Stimulated activated CD8-positive, alpha-beta memory T cell treated with anti-CD3 and anti-CD28 coated beads, Interleukin-4, amount 100 ng/mL, for 48 hours (primary cell): Measurements from ENCODE around the gene TBX2.
"Not testable (repeated sequence)": the region's sequence is repeated elsewhere in the genome, so short reads cannot be mapped to it uniquely, and the experiment has no call there.

Source experiments
- DNase-seq: peaks from one replicate; pipeline ENCODE4 v3.0.0-alpha.2; 2020

The TBX2 gene

DNA sequence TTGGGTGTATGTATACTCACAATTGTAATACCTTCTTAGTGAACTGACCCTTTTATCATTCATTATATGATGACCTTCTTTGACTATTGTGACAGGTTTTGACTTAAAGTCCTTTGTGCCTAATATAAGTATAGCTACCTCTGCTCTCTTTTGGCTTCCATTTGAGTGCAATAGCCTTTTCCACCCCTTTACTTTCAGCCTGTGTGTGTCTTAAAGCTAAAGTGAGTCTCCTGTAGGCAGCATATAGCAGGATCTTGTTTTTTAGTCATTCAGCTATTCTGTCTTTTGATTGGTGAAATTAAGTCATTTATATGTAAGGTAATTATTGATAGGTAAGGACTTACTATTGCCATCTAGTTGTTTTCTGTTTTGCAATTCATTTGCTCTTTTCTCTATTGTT lies 36.6 kb downstream of the TBX2 start:
- DNase-seq, result no peak

DNA sequence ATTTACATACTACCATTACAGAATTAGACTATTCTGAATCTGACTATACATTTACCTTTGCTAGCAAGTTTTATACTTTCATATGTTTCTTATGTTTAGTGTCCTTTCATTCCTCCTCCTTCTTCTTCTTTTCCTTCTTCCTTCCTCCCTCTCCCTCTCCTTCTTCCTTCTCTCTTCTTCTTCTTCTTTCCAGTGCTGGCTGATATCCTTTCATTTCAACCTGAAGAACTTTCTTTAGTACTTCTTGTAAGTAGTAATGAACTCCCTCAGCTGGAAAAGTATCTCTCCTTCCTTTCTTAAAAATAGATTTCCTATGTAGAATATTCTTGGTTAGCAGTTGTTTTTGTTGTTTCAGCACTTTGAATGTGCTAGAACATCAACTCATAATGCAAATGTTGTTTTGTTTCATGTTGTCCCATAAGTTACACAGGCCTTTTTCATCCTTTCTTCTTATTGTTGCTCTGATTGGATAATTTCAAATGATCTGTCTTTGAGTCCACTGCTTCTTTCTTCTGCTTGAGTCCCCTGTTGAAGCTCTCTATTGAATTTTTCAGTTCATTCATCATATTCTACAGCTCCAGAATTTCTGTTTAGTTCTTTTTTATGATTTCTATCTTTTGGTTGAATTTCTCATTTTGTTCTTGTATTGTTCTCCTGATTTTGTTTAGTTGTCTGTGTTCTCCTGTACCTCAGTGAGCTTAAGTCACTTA lies 37.5 kb downstream of the TBX2 start:
- DNase-seq, result no peak

DNA sequence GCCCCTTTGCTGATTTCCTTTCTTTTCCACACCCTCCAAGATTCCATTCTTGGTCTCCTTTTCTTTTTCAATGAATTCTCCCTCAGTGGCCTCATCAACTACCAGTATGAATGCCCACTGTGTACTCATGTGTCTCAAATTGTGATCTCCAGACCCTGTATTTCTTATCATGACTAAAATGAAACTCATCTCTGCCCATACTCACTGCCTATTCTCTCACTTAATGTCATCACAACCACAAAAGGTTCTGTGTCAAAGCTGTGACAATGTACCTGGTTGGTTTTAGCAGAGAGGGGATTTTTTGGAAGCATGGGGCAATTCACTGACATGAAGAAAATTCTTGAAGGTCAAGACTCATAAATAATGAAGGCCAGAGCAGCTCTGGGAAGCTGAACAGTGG lies 41.1 kb downstream of the TBX2 start:
- no peak for DNase-seq

DNA sequence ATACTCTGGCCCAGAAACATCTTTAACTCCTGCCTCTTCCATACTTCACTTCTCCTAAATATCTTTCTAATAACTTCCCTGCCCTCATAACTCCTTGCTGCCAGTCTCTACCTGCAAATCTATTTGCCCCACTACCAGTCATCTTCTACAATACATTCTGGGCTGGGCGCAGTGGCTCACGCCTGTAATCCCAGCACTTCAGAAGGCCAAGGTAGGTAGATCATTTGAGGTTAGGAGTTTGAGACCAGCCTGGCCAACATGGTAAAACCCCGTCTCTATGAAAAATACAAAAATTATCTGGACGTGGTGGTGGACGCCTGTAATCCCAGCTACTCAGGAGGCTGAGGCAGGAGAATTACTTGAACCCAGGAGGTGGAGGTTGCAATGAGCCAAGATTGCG lies 41.9 kb downstream of the TBX2 start:
- not testable (repeated sequence) for DNase-seq

DNA sequence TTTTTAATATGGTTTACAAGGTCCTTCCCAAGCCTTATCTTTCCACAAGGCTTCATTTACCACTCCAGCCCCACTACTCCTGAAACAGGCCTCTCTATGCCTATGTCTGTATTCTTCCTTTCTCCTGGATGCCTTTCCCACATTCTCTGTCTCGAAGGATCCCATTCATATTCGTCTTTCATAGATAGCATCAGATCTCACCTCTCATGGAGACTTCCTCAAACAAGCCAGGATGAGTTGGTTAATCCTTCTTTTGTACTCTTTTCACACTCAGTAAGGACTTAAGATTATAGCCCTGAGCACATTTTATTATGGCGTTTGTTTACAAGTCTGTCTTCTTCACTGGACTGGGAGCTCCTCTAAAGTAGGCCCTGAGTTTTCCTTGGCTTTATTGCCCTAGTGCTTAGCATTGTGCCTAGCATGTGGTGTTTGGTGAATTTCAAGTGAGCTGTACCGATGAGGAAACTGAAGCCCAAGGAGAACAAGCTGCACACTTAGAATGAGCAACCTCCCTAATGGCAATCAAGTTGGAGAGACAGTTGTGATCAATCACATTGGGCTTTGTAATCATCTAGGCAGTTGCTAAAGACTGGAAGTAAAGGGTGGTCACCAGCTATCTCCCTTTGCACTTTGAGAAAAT lies 42.6 kb downstream of the TBX2 start:
- DNase-seq, result no peak

DNA sequence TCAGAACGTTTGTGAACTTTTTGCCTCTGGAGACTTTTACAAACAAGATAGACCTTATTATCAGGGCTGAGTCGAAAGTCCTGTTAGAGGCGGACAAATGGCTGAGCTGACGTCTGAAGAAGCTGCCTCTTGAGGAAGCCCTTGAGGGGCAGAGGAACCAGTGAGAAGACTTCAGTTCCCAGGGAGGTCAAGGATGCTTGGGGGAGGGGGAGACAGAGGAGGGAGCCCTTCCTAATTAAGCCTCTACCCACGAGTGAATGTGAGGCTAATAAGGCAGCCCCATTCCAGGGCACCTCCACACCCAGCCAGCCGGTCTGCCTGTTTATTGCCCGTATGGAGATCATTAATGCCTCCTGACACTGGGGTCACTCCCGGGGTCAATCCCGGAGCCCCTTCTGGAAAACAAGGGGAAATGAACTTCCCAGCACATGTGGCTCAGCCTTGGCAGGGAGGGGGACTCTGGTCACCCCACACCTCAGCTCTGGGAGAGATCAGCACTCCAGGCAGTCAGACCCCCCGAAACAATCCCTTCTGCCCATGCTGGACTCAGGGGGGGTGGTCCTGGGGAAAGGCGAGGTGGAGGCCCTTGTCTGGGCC lies 43.3 kb downstream of the TBX2 start:
- DNase-seq, result no peak

DNA sequence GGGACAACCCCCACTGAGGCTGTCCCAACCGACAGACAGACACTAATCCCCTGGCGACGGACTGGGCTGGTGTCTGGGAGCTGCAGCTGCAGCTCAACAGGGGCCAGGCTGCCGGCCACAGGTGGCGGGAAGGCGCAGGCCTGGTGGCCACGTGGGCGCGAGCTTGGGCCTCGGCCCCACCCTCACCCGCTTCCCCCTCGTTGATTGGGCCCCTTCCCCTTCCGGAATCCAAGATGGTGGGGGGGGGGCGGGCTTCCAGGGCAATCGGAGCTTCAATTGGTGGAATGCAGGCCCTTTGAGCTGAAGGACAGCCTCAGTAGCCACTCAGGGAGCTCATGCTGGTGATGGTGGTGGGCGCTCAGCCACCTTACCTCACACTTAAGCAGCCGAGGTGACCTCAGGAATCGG lies 43.8 kb downstream of the TBX2 start:
- no peak for DNase-seq

DNA sequence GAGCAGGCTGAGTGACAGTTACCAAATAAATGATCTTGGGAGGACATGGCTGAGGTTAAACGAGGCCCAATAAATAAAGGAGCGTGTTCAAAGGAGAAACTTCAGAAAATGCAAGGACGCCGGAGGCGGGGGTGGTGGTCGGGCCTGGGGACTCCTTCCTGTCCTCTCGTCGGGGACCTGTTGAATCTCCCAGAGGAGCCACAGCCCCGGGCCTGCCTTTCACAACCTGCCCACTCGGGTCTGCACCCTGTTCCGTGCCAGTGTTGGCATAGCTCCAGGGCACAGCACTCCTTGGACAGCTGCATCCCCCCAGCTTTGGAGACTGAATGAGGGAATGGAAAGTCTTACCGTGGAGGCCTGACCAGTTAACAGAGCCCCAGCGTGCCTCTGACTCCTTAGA lies 44.4 kb downstream of the TBX2 start:
- no peak for DNase-seq

DNA sequence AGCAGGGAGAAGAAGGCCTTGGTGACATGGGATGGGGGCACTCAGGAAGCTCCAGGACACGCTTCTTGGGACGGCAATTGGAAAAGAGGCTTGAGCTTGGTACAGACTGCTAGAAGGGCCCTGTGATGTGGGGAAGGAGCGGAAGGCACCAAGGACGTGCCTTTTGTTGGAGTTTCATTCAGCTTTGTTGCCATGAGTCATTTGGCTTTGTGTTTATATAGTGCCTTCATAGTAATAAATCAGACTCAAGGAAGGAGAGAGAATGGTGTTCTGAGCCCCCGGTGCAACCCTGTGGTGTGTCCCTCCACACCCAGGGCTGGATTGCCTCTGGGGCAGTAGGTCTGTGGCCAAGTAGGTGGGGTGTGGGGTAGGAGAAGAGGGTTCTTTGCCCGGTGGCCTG lies 45.2 kb downstream of the TBX2 start:
- DNase-seq, result no peak

DNA sequence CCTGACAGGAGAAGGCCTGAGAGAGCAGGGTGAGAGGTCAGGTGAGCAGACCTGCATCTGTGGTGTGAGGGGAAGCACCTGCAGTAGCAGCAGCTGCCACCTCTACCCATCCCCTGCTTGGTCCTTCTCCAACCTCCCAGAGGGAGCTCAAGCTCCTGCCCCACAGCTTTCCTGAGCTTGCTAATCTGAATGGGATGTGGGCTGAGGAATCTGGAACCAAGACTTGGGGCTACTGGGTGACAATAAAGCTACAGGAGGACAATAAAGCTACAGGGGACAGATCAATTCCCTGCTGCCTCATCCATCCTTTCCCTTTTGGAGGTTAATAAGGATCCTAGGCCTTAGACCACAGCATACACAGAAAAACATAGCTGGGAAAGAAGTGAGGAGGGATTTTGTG lies 47.7 kb downstream of the TBX2 start:
- DNase-seq, result no peak

DNA sequence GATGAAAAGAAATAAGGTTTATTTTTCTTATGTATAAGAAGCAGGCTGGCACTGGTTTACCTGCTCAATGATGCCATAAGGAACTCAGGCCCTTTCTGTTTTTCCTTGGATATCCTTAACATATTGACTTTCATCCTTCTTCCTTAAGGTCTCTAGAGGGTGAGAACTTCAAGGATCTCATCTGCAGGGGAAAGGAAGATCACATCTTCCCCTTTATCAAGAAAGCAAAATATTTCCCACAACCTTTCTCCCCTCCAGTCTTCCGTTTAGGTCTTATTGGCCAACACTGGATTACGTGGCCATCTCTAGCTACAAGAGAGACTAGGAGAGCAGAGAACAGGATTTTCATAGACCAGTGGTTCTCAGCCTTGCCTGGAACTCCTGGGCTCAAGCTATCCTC lies 48.4 kb downstream of the TBX2 start:
- DNase-seq, result no peak

DNA sequence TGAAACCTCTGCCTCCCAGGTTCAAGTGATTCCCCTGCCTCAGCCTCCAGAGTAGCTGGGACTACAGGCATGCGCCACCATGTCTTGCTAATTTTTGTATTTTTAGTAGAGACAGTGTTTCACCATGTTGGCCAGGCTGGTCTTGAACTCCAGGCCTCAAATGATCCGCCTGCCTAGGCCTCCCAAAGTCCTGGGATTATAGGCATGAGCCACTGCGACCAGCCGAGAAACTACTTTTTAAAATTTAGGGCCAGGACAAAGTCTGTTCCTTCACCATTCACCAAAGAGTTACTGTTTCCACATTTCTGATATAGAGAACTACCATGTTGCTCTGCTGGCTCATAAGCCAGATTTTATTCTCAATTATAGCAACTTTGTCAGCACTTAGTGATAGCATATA lies 49.5 kb downstream of the TBX2 start:
- DNase-seq, result not testable (repeated sequence)

DNA sequence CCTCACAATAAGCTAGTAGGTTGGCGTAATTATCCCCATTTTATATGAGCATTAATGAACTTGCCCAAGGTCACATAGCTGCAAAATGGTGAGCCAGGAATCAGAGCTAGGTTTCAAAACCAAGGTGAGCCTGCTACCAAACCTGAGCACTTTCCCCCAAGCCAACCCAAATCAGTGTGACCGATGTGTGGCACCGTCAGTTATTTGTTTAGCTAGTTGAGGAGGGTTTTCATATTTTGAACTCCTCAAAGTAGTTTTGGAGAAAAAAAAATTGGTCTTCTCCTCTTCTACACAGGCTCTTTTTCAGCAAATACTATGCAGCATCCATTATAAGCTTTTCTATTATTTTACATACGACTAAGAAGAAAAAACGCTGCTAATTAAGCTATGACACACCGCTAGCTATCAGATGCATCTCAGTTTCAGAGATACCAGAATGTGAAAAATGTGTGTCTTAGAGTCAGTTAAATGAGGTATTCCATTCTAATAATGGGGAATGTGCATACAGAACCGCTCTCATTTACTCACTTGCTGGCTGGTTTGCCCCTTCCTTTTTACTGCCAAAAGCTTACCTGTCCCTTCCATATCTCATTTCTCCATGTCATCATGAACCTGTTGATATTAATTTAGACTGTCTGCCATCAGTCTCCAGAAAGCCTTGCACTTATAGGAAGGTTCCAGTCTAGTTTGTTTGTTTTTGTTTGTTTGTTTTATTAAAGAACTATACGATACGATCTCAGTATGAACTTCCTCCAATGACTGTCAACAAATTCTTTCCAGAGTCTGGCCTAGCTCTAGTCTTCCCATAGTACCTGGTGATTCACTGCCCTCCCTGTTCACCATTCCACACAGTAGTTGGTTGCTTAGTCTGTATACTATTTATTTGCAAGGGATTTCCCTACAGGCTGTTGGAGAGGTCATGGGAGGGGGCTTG lies 50.3 kb downstream of the TBX2 start:
- DNase-seq, result no peak

DNA sequence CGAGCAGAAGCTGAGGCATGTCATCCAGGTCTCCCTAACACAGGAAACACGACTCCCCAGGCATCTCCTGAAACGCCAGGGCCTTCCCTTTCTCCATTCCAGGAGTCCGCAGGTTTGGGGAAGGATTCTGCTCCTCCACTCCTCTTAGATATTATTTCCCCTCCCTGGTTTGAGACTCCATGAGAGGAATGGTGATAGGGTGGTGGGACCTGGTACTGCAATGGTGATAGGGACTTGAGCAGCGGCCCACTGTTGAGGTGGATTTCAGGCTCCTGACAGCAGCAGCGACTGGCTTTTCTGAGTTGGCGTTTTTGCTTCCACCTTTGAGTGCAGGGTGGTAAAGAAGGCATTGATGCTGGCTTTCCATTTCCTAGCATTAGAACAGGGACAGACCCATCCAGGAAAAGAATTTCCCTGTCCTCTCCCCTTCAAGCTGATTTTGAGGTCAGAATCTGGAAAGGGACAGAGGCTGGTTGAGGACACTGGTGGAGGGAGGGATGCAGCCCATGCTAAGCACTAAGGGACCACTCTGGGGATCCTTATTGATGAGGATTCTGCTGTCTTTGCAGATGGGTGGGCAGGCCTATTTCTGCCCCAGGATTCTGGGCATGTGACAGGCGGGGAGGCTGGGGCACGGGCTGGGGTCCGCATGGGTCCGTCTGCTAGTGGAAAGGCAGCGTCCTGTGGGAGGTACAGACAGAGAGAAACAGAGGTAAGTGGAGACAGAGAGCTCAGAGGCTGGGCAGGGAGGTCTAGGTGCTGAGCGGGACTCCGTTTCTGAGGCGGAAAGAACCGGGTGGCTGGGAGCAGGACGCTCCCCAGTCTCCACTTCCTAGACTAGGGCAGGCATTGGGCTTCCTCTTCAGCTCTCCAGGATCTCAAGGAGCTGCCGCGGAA lies 51.2 kb downstream of the TBX2 start:
- DNase-seq, result no peak

DNA sequence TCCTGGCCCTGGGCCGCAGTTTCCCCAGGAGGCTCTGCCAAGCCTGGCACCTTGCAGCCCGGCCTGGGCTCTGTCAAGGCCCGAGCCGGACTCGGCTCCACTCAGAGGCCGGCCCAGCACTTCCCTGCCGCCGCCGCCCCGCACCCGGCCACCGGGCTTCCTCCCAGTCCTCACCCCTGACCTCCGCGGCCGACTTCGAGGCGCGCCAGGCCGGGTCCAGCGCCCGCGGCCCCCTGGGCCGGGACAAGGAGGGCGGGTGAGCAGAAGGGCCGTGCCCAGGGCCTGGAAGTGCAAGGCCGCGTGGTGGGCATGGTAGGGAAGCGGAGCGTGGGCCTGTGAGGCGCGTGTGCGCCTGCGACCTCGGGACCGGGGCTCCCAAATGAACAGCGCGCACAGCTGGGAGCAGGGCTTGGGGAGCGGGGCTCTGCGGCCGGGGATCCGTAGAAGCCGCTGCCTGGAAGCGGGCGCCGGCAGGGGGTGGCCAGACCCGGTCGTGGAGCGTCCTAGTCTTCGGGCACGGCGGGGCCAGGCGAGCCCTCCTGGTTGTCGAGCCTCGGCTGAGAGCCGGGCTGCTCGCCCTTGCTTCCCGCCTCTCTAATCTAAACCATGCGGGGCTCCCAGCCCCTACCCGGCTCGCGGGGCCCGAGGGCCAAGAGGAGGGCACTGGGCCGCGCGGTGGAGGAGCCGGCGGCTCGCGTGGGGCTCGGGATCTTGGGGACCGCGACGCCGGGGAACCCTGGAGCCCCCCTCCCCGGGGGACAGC lies 52.1 kb downstream of the TBX2 start:
- DNase-seq, result no peak

DNA sequence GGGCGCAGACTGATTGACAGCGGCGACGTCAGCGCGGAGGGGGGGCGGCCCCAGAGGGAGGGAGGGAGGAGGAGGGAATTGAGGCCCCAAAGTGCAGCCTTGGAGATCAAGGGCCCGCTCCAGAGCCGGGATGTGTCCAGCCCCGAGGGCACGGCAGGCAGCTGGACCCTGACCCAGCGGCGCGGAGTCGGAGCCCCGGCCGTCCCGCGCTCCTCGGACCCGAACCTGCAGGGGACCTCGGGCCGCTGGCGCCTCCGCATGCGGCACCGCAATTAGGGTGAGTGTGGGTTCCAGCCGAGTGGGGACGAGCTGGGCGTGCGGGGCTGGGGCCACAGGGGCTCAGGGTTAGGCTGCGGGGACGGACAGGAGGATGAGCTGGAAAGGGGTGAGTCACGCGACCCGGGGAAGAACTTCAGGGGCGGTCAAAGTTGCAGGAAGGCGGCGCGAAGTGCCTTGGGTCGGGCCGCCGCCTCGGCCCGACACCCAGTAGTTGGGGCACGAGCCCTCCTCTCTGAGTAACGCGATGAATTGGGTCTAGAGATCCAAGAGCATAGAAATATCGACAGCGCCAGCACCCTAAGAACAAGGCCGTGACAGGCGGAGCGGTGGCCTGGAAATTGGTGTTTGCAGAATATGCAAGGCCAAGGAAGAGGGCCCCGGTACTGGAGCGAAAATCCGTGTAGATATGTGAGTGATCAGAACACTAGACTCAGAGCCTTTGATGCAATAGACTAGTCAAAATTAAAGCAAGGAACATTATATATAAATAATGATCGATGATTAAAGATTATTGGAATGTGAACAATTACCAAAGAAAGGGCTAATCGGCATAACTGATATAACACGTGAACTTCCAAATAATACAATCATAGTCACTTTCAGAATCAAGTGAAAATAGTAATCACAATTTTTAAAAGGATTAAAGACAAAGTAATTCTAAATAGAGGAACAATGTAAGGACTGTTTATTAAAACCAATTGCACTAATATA lies 53.0 kb downstream of the TBX2 start, which contains the start of gene TBX4:
TSS of gene TBX4 (plus strand) at position 122 of the 990 bp plus-strand sequence. CDS start 4,069 bp downstream, outside the sequence.
- no peak for DNase-seq

DNA sequence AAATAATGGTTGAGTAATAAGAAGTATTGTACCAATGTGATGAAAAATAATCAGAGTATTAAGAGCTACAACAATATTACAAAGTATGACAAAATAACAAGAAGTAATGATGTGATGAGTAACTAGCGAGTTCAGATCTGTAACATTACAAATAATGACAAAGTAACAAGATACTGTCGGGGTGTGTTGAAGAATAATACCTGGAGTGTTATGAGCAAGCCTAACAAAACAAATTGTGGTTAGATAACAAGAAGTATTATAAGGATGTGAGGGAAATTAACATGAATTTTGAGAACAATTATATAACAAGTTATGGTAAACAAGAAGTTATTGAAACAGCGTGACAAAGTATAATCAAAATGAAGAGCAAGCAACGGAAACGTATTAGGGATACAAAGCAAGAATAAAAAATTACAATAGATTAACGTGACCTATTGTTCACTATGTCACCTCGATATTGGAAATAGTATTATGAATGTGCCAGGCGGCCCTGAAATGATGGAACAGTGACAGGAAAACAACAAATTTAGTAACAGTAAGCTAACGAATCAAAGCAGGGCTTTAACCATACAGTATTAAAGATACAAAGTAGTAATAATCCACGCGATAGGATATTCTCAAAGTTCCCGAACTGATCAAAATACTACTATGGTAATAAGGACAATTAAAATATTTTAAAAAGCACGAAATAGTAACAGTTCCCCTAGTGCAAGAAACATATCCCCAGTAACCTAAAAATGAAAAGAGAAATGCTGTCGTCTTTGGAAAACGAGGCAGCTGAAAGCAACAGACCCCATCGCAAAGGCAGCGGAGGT lies 54.1 kb downstream of the TBX2 start:
- DNase-seq, result no peak

DNA sequence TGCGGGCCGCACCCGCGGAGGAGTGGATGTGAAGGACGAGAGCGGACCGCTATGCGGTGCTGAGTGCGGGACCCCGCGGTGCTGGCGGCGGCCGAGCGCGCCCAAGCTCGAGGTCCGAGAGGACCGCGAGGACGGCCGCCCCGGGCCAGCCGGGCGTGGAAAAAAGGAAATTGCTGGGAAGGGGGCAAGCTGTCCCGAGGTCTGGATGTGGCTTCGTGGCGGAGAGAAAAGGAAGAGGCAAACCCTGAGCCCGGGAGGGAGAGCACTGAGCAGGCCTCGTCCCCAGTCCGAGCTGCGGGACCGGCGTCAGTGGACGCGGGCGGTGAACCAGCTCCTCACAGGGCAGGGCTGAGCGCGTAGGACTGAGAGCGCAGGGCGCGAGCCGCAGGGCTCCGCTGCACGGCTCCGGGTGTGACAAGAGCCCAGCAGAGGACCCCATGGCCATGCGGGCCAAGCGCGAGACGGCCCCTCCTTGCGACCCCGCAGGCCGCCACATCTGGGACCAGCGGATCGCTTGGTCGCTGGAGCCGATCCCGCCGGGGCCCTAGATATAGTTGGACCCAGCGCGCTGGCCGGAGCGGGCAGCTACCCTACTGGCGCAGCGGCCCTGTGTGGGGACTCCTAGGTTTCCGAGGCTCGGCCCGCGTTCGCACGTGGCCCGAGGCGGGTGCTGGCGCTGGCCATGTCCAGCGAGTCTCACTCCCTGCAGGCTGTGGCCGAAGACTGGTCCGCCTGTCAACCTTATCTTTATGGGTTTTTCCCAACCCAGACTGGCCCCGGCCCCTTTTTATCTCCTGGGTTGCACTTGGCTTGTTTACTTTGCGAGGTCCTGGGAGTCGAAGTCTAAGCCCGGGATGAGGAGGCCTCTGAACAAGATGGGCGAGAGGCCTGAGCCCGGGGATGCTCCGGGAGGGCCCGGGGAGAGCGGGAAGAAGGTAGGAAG lies 55.0 kb downstream of the TBX2 start:
- no peak for DNase-seq
